Neural crest cell (in vitro differentiated cells): ENCODE measurements around the gene PIK3C2G. TPM values are rescaled to one million over a fixed set of nuclear protein-coding genes. Genes with fewer than 3 reads are reported as not detected.

Experiments
- DNase-seq: peaks from one replicate; pipeline ENCODE4 v3.0.0; 2021; ENCODE audit warnings: low read depth, mixed read lengths, low spot score
- H3K27ac Mint-ChIP-seq: one replicate; pipeline ENCODE4 v1.8.0; 2021; ENCODE audit warnings: mild to moderate bottlenecking, mixed read lengths; ENCODE audit not compliant: unreplicated experiment
- H3K27me3 Mint-ChIP-seq: 2 replicates; pipeline ENCODE4 v1.8.0; 2021; ENCODE audit warnings: low read depth, mild to moderate bottlenecking, mixed read lengths
- H3K36me3 Mint-ChIP-seq: 2 replicates; pipeline ENCODE4 v1.8.0; 2021; ENCODE audit warnings: low read depth, mild to moderate bottlenecking, mixed read lengths
- H3K4me1 Mint-ChIP-seq: 2 replicates; pipeline ENCODE4 v1.8.0; 2021; ENCODE audit warnings: mixed read lengths
- H3K4me3 Mint-ChIP-seq: one replicate; pipeline ENCODE4 v1.8.0; 2021; ENCODE audit warnings: mild to moderate bottlenecking, mixed read lengths
- H3K9me3 Mint-ChIP-seq: 2 replicates; pipeline ENCODE4 v1.8.0; 2021; ENCODE audit warnings: mixed read lengths
- total RNA-seq: library from RNA; stranded (reverse); gene quantifications from 2 replicates; pipeline ENCODE4 v1.2.1, GENCODE V29; 2021
- TF ChIP-seq, protein P1 (sequence below): fragments of 200-600 bp; sonication (generic); conservative IDR thresholded peaks from 2 replicates; pipeline ENCODE4 v1.5.0; 2021; ENCODE audit warnings: antibody characterized with exemption, mild to moderate bottlenecking

The PIK3C2G gene
- total RNA-seq, 1 donor from 2014 or later: not detected

DNA sequence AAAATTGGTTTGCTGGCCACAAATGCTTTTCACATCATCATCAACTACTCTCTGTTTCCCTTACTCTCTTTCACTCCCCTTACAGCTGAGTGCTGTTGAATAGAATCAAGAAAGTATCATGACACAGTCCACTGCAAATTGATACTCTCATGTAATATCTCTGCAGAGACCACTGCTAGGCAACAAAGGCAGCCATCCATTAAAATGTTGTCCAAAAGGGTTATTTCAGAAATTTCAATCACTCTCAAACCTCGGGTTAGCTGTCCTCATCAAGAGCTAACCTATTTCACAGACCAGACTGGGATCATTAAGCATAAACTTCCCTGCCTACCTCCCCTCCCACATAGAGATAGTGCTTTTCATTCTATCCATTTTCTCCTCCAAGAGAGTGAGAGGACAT is 289.8 kb downstream of the PIK3C2G start:
- TF ChIP-seq, protein P1, sequence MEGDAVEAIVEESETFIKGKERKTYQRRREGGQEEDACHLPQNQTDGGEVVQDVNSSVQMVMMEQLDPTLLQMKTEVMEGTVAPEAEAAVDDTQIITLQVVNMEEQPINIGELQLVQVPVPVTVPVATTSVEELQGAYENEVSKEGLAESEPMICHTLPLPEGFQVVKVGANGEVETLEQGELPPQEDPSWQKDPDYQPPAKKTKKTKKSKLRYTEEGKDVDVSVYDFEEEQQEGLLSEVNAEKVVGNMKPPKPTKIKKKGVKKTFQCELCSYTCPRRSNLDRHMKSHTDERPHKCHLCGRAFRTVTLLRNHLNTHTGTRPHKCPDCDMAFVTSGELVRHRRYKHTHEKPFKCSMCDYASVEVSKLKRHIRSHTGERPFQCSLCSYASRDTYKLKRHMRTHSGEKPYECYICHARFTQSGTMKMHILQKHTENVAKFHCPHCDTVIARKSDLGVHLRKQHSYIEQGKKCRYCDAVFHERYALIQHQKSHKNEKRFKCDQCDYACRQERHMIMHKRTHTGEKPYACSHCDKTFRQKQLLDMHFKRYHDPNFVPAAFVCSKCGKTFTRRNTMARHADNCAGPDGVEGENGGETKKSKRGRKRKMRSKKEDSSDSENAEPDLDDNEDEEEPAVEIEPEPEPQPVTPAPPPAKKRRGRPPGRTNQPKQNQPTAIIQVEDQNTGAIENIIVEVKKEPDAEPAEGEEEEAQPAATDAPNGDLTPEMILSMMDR: no peak
- no peak for DNase-seq
- Mint-ChIP-seq H3K4me3 (no peak overlapping the region), H3K36me3 (no peaks in the 10 kb centered on the region), H3K9me3 (no peaks in the 10 kb centered on the region), H3K27ac (no peak overlapping the region), H3K4me1 (no peaks in the 10 kb centered on the region), H3K27me3 (no peaks in the 10 kb centered on the region)

DNA sequence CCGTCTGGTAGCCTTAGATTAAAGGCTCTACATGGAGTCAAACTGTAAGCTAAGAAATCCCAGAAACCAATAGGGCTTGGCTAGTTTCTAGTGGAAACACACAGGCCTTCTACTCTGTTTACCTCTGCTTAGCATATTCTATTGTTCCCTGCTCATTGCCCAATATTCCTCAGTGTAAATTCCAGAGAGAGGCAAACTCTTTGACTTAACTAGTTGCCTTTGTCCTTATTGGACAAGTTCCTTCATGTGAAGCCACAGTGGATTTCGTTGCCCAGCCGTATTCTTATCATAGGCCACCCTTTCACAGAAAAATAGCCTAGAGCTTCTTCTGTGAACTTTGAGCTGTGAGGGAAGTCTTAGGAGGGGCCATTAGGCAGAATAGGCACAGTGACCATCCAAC is 290.4 kb downstream of the PIK3C2G start:
- no peaks in the 10 kb centered on the region for H3K27me3 Mint-ChIP-seq
- TF ChIP-seq, protein P1: no peak
- no peaks in the 10 kb centered on the region for H3K4me1 Mint-ChIP-seq
- no peak for DNase-seq
- H3K4me3 Mint-ChIP-seq: no peak overlapping the region
- H3K36me3 Mint-ChIP-seq: no peaks in the 10 kb centered on the region
- no peaks in the 10 kb centered on the region for H3K9me3 Mint-ChIP-seq
- no peak overlapping the region for H3K27ac Mint-ChIP-seq

DNA sequence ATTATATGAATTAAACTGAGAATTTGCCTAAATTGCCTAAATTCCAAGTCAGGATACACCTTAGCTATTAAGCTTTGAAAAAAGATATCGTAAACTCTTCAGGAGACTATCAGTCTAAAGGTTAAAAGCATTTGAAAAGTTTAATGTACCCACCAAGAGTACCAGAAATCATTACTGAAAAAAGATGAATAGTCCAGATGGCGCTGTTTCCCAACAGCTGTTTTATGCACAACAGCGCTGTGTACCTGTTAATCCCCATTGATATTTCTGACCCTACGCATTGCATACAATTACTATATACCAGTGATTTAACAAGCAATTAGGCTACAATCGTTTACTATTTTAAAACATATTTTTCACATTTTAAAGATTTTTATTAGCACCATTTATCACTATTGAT is 291.5 kb downstream of the PIK3C2G start:
- no peak overlapping the region for H3K27ac Mint-ChIP-seq
- no peaks in the 10 kb centered on the region for H3K27me3 Mint-ChIP-seq
- no peaks in the 10 kb centered on the region for H3K36me3 Mint-ChIP-seq
- H3K4me3 Mint-ChIP-seq: no peak overlapping the region
- DNase-seq: no peak
- TF ChIP-seq, protein P1: peak; percentile 24
- no peaks in the 10 kb centered on the region for H3K4me1 Mint-ChIP-seq
- no peaks in the 10 kb centered on the region for H3K9me3 Mint-ChIP-seq

DNA sequence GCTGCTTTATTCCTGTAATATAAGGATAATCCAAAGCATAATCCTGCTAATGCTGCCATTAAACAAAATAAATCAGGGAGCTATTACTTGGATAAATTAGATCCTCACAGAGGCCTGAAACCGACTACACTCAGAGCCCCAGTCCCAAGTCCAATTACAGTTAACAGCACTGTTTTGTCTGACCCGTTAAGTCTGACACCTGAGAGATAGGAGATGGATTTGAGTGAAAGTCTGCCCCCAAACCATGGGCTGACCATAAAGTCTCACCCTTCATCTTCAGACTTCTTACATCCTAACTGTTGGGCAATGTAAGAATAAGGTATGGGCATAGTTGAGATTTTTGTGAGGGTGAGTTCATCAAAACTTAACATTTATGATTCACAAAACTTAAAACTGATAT is 294.8 kb downstream of the PIK3C2G start:
- Mint-ChIP-seq H3K36me3 (no peaks in the 10 kb centered on the region), H3K4me3 (no peak overlapping the region), H3K9me3 (no peaks in the 10 kb centered on the region), H3K27ac (no peak overlapping the region), H3K4me1 (no peaks in the 10 kb centered on the region), H3K27me3 (no peaks in the 10 kb centered on the region)
- TF ChIP-seq, protein P1: no peak
- no peak for DNase-seq

DNA sequence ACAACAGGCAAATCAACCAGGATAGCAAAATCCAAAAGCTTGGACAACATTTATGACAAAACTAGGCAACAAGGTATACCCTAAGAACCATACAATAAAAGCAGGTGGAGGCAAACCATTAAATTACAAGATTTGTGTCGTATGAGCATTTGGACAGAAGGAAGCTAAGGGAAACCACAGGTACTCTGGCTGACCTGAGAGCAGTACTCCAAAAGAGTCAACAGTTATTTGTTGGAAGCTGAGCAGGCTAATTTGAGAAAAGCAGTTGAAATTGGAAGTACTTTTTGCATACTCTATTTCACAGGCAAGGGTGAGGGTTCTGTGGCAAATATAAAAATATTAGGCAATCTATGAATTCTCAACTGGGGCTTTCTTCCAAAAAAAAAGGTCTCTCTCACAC is 297.9 kb downstream of the PIK3C2G start:
- Mint-ChIP-seq H3K4me3 (no peak overlapping the region), H3K27ac (no peak overlapping the region), H3K9me3 (no peaks in the 10 kb centered on the region), H3K27me3 (no peaks in the 10 kb centered on the region), H3K4me1 (no peaks in the 10 kb centered on the region), H3K36me3 (no peaks in the 10 kb centered on the region)
- no peak for DNase-seq
- TF ChIP-seq, protein P1: no peak

DNA sequence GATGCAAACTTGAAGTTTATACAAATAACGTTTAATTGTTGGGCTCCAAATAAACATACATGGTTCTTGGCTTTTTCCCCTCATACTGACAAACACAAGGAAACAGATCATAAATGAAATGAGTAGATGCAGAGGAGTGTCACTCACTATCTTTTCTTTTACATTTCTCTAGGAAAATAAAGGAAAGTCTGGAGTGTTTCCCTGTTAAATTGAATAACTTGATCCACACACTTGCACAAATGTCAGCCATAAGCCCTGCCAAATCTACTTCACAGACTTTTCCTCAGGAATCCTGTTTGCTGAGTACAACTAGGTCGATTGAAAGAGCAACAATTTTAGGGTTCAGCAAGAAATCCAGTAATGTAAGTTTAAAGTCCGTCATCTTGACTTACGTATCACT is 301.2 kb downstream of the PIK3C2G start:
- H3K4me3 Mint-ChIP-seq: no peak overlapping the region
- DNase-seq: no peak
- no peaks in the 10 kb centered on the region for H3K36me3 Mint-ChIP-seq
- no peaks in the 10 kb centered on the region for H3K4me1 Mint-ChIP-seq
- H3K27me3 Mint-ChIP-seq: no peaks in the 10 kb centered on the region
- H3K27ac Mint-ChIP-seq: no peak overlapping the region
- no peaks in the 10 kb centered on the region for H3K9me3 Mint-ChIP-seq
- TF ChIP-seq, protein P1: no peak
